Lower leg skin (tissue), 3 donors: ENCODE measurements around the gene BPIFB6.

Source experiments
- POLR2A ChIP-seq, 2 donors: fragments of 450-650 bp; IDR thresholded peaks; one replicate each; pipeline ENCODE4 v1.6.1; 2016 to 2017; ENCODE audit warnings: antibody characterized with exemption in 2 of 2, mild to moderate bottlenecking in 1 of 2, moderate library complexity in 1 of 2
- TF ChIP-seq, protein P1 (sequence below), 3 donors: fragments of 450-650 bp; IDR thresholded peaks; one replicate each; pipeline ENCODE4 v1.5.1; 2016; ENCODE audit warnings: antibody characterized with exemption in 3 of 3, mild to moderate bottlenecking in 3 of 3, moderate library complexity in 2 of 3

DNA sequence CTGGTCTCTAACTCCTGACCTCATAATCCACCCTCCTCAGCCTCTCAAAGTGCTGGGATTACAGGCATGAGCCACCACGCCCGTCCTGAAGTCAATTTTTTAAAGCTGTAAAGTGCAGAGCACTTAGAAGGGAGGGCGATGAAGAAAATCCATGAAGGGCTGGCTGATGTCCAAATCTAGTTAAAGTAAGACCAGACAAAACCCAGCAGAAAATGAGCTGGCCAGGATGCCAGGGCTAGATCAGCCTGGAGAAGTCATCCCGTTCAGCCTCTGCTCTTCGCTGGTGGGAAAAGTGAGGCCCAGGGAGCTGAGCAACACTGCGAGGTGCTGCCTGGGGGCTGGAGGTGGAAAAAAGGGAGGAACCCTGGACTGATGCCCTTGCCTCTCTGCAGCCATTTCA is 51.1 kb downstream of the BPIFB6 start:
- no peak for TF ChIP-seq POLR2A (IDR thresholded peaks at IDR 0.05)
- TF ChIP-seq, protein P1, sequence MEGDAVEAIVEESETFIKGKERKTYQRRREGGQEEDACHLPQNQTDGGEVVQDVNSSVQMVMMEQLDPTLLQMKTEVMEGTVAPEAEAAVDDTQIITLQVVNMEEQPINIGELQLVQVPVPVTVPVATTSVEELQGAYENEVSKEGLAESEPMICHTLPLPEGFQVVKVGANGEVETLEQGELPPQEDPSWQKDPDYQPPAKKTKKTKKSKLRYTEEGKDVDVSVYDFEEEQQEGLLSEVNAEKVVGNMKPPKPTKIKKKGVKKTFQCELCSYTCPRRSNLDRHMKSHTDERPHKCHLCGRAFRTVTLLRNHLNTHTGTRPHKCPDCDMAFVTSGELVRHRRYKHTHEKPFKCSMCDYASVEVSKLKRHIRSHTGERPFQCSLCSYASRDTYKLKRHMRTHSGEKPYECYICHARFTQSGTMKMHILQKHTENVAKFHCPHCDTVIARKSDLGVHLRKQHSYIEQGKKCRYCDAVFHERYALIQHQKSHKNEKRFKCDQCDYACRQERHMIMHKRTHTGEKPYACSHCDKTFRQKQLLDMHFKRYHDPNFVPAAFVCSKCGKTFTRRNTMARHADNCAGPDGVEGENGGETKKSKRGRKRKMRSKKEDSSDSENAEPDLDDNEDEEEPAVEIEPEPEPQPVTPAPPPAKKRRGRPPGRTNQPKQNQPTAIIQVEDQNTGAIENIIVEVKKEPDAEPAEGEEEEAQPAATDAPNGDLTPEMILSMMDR (IDR thresholded peaks at IDR 0.05) = no peak
